Measurements from ENCODE around the gene TNNT2.

The TNNT2 gene

GRCh38 chr1:201401700-201402099, 24.2 kb upstream of the TNNT2 start:
- no peak for DNase-seq

- DNase-seq, result no peak
These were observed 23.4 kb upstream of the TNNT2 start for GRCh38 chr1:201400852-201401230.

DNA sequence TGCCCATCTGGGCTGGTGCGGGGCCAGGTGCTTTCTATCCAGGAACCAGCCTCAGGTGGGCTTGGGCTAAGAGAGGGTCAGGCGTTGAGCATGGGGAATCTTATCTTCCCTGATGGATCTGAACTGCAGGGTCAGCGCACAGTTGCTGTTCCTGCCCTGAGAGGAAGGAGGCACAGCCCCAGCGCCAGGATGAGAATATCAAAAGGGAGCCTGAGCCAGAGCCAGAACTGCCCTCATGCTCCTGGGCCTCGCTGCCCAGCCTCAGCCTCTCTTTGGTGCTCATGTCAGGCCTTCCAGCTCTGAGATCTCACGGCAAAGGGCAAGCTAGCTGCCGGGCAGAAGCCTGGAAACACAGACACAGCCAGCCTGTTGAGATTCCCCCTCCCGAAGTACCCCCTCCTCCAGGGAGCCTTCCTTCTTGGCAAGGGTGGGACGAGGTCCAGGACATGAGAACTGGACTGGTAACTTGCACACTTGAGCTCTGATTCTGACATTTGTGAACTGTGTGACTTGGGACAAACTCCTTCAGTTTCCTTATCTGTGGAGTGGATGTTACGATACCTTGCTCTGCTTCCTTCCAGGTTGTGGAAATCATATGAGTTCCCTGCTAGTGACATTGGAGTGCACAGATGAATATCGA, 22.9 kb upstream of the TNNT2 start:
- DNase-seq, result no peak

GRCh38 chr1:201399352-201400126, 22.1 kb upstream of the TNNT2 start:
- peak; percentile 41 for DNase-seq

- DNase-seq, result no peak
These were observed 21.5 kb upstream of the TNNT2 start, which contains the start of gene LAD1 for GRCh38 chr1:201399018-201399351. Gene LAD1 (minus strand): TSS chr1:201399324. CDS start chr1:201399306, 18 bp downstream.

DNA sequence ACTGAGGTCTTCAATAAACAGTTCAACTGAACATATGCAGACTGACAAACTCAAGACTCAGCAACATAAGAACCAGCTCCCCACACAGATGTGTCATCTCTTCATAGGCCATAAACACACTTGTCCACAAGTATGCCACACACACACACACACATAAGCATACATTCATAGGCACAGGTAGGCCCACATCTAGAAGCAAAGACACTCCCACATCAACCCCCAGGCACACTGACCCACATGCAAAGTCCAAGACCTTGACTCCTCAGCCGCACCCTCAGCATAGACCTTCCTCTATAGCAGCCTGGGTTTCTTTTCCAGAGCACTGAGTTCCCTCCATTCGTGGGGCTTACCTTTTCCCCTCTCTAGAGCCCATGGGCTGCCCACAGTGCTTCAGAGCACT, 20.2 kb upstream of the TNNT2 start:
- DNase-seq, result no peak

DNA sequence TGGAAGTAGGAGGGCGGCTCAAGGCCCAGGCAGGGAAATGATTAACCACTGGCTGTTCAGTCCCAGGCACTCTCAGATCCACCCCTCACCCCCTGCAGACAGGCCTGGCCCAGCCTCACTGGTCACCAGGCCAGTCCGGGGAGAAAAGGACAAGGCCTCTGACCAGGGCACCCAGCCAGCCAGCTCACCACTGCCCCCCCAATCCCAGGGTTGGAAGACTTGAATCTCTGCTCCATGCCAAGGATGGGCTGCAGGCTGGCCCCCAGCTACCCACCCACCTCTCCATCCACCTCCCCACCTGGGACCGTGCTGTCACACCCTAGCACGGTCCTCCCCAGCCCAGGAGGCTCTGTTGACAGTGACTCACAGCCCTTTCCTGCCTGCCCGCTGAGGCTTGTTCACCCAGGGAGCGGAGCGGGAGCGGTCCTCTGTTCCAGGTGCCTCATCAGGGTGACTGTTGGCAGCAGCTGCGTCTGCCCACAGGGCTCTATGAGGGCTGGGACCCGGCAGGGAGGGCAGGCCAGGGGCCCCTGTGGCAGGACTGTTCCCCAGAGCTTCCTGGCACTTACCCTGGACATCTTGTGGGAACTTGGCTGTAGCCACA, 19.5 kb upstream of the TNNT2 start:
- DNase-seq, result no peak

GRCh38 chr1:201395936-201396335, 18.5 kb upstream of the TNNT2 start:
- DNase-seq, result no peak

- DNase-seq, result no peak
These were observed 17.1 kb upstream of the TNNT2 start for GRCh38 chr1:201394591-201394990.

DNA sequence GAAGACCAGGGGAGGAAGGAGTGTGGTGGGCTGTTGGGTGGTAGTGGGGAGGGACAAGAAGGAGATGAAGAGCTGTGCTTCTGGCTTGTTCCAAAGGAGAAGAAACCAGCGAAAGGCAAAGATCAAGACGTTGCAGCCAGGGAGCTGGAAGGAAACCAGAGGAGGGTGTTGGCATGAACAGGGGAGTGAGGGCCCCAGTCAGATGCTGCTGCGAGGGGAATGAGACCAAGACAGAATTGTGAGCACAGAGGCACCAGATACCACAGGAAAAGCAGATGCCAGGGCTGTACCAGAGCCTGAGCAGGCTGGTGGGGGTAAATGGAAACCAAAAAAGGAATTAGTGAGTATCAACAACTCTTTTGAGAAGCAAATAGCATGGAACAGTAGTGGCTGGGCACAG, 15.6 kb upstream of the TNNT2 start:
- DNase-seq, result no peak

DNA sequence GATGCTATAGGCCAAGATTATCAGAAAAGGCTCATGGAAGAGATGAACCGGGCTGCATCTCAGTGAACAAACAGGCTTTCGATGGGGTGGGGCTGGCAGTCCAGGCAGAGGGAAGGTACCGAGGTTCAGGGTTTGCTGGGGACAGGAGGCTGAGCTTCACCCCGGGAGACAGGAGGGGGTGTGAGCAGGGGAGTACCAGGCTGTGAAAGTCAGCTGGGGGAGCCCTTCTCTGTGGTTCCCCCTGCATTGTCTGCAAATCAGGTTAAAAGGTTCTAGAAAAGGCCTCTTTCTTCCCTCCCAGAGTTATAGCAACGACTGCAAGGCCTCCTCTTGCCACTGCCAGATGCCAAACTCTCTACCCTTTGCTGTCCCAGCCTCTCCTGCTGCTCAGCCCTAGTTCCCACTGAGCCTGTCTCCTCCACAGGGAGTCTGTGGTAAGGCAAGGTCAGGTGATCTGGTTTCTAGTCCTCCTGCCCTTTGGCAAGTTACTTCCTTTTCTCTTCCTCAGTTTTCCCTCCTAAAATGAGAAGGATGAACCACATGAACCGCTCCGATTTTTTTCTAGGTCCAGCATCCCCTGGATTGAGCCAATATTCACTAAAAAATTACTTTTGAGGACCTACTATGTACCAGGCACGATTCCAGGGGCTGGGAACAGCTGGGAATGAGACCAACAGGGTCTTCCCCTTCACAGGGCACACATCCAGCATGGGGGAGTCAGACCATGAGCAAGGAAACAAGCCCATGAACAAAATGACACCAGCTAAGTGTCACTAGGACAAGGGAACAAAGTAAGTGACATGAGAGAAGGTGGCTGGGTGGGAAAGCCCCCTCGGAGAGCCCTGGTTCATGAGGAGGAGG, 14.4 kb upstream of the TNNT2 start:
- no peak for DNase-seq

- no peak for DNase-seq
These were observed 13.7 kb upstream of the TNNT2 start for GRCh38 chr1:201391225-201391624.

DNA sequence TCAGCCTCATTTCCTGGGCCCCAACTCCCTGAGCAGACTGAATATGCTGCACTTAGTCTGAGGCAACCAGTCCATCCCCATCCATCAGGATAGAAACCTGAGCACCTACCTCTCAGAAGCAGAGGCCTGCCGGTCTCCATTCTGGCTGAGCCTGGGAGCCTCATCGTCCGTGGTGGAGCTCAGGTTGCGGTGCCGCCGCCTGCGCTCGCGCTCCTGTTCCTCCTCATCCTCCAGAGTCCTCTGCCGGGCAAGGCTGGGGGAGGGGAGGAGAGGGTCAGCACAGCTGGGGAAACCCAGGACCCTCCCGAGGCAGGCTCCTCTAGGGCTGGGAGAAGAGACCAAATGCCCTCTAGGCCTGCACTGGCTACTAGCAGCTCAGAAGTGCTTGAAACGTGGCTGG, 11.6 kb upstream of the TNNT2 start:
- DNase-seq, result no peak

- no peak for DNase-seq
These were observed 8.7 kb upstream of the TNNT2 start for GRCh38 chr1:201386208-201386607.

GRCh38 chr1:201385299-201385891, 7.9 kb upstream of the TNNT2 start:
- no peak for DNase-seq

- DNase-seq, result no peak
These were observed 6.9 kb upstream of the TNNT2 start for GRCh38 chr1:201384406-201384782.

- DNase-seq, result no peak
These were observed 6.3 kb upstream of the TNNT2 start for GRCh38 chr1:201383647-201384405.

GRCh38 chr1:201381130-201381529, 3.6 kb upstream of the TNNT2 start:
- peak; percentile 82 for DNase-seq

- DNase-seq, result no peak
These were observed 2.3 kb upstream of the TNNT2 start for GRCh38 chr1:201379733-201380242.

DNA sequence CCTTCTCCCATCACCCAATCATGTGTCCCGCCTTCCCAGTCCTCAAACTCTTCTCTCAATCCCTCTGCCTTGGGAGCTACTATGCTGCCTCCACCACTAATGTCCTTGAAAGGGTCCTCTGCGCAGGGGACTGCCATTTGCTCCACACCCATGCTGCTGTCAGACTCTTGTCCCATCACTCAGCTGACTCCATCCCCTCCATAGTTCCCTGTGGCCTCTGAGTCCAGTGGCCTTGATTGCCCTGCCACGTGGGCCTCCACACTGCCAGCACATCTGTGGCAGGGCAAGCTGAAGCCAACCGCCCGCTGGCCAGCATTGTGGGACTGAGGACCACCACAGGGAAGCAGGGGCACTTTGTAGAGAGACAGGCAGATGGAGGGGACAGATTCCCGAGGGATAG, 1.3 kb upstream of the TNNT2 start:
- no peak for DNase-seq

- DNase-seq, result no peak
These were observed 761 bp downstream of the TNNT2 start for GRCh38 chr1:201376464-201377374.
